A172 (cell line): ENCODE results near the gene ZDHHC21. TPM values are rescaled to one million over a fixed set of nuclear protein-coding genes. Genes with fewer than 3 reads are reported as not detected.
"Not testable (repeated sequence)": the region's sequence is repeated elsewhere in the genome, so short reads cannot be mapped to it uniquely, and the experiment has no call there.

ENCODE experiments used
- DNase-seq: peaks from one replicate; pipeline ENCODE4 v3.0.0-alpha.2; 2015; ENCODE audit warnings: low spot score
- total RNA-seq: library from RNA; depleted of rRNA; stranded (reverse); fragments of >200 nt; shearing (Covaris generic); gene quantifications from 2 replicates; pipeline ENCODE4 v1.2.3, GENCODE V29; 2014

ZDHHC21 gene
- total RNA-seq, 1 experiment from 2014 or later = 11.1 TPM

- DNase-seq = not testable (repeated sequence)
These were observed 10.6 kb downstream of the ZDHHC21 start for GRCh38 chr9:14682616-14683015.

GRCh38 chr9:14678776-14679175, 14.5 kb downstream of the ZDHHC21 start:
- DNase-seq = no peak

DNA sequence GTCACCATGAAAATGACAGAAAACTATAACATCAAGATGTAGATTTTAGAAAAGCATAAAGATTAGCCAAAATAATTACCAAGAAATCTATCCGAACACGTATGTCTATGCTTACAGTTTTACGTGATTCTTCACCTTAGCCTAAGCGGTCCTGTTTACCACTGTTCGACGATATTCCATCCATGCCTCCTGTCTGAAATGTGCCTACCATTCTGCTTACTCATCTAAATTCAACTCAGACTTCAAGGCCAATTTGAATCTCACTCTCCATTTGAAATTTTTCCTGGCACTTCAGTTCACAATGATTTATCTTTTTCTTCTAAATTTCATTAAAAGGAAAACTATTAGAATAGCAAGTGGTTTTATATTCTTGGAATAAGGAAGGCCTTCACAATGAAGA, 15.4 kb downstream of the ZDHHC21 start:
- DNase-seq = no peak

- no peak for DNase-seq
These were observed 15.8 kb downstream of the ZDHHC21 start for GRCh38 chr9:14677396-14677795.

GRCh38 chr9:14674630-14675029, 18.6 kb downstream of the ZDHHC21 start:
- no peak for DNase-seq

DNA sequence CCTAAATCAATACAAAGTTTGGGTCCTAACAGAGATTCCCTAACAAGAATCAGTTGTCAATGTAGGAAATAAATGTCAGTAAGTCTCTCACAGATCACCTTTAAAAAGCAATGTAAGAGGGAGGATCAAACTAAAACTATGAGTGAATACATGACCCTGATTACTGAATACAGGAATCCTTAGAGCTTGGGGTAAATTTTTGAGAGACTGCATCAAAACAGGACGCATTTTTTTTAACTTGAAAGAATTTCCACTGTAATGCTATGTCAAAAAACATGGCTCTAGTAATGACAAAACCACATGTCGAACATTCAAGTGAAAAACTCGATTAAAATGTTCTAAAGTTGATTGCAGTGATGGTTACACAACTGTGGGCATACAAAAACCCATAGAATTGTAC, 21.9 kb downstream of the ZDHHC21 start:
- DNase-seq = no peak

DNA sequence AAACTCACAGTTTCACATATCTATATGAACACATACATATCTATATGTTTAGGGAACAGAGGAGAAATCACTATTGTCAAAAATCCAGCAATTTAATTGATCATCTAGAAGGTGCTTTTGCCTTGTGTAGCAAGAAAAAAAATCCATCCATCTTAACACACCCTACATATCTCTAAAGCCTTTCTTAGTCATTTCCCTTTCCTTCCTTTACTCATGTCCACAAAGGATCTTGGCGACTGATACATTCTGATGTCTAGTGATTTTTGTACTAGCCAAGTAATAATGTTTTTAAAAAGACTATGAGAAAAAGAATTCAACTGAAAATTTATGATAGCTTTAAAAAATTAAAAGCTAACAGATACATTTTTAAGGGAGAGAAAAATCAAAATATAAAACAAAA, 22.5 kb downstream of the ZDHHC21 start:
- DNase-seq = peak; percentile 19

DNA sequence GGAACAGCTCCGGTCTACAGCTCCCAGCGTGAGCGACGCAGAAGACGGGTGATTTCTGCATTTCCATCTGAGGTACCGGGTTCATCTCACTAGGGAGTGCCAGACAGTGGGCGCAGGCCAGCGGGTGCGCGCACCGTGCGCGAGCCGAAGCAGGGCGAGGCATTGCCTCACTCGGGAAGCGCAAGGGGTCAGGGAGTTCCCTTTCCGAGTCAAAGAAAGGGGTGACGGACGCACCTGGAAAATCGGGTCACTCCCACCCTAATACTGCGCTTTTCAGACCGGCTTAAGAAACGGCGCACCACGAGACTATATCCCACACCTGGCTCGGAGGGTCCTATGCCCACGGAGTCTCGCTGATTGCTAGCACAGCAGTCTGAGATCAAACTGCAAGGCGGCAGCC, 29.2 kb downstream of the ZDHHC21 start:
- DNase-seq = not testable (repeated sequence)

DNA sequence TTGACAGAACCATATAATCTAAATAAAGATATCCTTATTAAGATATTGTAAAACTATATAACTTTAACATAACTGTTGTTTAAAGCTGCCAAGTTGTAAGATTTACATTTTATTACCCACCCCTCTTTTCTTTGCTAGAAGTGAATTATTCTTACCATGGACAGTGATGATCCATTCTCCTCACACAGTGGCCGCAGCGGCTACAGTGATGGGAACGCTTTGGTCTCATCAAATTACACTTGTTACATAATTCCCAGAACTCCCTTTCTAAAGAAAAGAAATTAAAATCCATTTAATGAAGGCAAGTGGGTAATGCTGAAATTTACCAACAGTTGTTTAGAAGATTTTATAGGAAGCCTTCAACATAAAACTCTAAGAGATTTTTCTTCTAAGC, 31.2 kb downstream of the ZDHHC21 start:
- DNase-seq = no peak

DNA sequence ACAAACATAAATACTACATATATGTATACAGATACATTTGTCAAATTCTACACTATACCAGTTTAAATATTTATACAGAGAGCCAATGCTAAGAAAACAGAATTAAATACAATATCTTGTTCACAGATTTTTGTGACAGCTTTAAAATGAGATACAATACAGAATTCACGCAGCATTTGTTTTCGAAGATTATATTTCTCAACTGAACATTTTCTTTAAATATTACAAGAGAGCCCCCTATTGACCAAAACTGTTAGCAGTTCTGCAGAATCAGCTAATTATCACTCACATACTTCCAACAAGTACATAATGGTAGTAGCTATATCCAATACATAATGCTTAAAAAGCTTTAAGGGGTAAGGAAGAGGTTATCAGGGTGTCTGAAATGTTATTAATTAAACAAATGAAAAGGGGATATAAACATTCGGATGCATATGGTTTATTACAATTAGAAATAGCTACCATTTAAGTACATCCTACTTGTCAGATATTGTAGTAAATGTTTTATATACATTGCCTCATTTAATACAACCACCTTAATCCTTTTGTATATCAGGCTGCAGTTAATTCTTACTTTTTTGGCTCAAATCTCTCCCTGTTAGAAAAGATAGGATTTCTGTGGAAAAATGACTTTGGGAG, 31.7 kb downstream of the ZDHHC21 start:
- peak; percentile 10 for DNase-seq

DNA sequence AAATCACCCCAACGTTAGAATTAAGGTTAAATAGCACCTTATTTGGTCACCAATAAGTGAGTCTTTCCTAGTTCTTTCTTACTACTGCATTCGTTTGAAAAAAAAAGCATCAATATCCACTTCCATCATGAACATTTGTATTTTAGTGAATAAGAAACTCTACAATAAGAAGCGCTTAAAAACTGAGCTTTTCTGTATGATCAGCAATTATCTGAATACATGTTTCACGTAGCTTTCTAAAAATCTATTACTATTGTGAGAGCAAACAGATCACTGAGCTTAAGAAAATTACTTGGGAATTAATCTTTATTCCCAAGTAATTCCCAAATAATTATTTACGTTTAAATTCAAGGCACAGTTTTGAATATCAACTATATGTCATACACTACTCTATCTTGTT, 32.5 kb downstream of the ZDHHC21 start:
- DNase-seq = no peak

GRCh38 chr9:14654932-14655331, 38.3 kb downstream of the ZDHHC21 start:
- peak; percentile 13 for DNase-seq

GRCh38 chr9:14653511-14653910, 39.7 kb downstream of the ZDHHC21 start:
- DNase-seq = no peak

DNA sequence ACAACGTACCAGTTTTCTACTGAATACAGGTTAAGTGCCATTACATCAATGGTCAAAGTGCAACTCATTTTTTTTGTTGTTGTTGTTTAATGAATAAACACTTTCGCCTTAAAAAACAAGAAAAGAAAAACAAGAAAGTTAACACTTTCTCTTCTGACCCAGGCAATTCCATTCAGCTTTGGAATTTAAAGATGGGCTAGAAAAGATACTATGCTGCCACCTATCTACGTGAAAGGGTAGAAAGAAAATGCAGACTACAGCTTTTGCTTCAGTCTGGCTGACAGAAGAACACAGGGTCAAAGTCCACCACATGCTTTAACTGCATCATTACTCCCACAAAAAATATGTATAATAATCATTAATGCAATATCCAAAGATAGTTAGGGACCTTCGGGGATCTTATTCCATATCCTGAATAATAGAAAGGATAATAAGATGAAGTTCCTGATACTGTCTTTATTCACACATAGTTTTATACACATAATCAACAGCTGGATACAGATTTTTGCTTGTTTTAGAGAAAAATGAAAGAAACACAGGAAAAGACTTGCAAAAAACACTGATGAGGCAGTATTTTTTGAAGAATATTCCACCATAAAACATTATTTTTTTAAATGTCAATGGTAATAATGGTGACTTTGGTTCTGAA, 40.4 kb downstream of the ZDHHC21 start:
- DNase-seq = peak; percentile 4

GRCh38 chr9:14650596-14650995, 42.6 kb downstream of the ZDHHC21 start:
- no peak for DNase-seq

GRCh38 chr9:14645648-14646047, 47.6 kb downstream of the ZDHHC21 start:
- no peak for DNase-seq

DNA sequence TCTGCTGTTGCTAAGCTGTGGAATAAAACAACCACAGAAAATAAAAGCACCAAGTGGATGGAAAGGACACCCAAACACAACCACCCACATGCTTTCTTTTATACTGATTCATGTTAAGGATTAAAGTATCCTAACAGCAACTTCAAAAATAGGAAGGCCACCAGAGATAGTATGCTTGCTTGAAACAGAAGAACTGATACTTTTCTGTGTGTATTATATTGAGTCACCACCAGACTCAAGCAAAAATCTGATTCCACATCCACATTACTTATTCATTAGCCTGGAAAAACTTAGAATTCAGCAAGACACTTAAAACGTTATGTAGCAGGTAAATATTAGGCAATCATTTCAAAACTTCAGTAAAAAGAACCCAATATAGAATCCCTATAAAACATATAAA, 52.3 kb downstream of the ZDHHC21 start:
- DNase-seq = no peak

DNA sequence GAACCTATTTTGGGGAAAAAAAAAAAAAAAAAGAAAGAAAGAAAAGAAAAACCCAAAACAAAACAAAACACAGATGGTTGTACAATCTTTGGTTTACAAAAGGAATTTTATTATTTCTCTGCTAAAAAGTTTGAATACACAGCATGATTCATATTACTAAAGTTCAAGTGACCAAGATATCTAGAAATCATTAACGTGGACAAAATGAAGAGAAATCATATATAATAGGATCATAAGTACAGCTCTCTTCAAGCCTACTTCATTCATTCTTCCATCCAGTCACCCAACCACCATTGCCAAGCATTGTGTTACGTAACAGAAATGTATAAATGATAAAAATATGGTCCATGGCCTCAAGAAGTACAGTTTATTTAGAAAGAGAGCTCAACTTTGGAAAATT, 52.9 kb downstream of the ZDHHC21 start:
- DNase-seq = no peak

DNA sequence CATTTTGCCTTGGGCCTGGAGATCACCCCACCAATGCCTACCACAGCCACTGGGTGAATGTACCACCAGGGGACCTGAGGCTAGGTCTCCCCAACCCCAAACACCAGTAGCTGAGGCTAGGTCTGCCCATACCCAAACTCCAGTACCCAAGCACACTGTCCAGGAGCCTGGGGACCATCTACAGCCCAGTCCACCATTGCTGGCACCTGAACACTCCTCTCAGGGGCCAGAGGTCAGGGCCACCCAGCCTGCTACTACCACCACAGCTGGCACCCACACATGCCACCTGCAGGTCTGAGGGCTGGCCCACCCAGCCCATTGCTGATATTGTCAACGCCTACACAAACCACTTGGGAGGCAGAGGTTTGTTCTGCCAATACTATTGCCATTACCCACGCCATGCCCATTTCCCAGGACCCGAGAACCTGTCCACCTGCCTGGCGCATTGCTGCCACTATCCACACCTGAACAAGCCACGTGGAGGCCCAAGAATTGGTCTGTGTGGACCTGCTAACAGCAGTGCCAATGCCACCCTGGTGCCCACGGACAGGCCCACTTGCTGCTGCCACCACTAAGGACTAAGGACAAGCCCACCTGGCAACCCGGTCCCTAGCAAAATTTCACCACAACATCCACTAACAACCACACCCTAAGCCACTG, 59.2 kb downstream of the ZDHHC21 start:
- DNase-seq = no peak

DNA sequence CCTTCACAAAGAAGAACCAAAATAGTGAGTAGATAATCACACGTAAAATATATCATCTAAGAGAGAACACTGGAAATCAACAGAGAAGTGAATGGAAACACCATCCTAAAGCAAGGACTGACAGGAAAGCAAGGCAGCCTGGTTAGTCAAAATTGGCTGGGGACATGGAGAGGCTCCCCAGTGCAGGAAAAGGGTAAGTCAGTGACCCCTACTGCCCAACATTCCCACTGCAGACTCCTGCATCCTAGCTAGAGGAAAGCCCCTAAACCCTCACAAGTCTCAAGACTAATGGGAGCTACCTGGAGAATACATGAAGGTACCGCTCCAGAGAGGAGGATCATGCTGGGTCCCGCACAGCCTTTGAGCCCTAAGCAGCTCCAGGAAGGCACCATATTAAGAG, 60.1 kb downstream of the ZDHHC21 start:
- DNase-seq = no peak

- DNase-seq = no peak
These were observed 65.7 kb downstream of the ZDHHC21 start for GRCh38 chr9:14627513-14627912.

DNA sequence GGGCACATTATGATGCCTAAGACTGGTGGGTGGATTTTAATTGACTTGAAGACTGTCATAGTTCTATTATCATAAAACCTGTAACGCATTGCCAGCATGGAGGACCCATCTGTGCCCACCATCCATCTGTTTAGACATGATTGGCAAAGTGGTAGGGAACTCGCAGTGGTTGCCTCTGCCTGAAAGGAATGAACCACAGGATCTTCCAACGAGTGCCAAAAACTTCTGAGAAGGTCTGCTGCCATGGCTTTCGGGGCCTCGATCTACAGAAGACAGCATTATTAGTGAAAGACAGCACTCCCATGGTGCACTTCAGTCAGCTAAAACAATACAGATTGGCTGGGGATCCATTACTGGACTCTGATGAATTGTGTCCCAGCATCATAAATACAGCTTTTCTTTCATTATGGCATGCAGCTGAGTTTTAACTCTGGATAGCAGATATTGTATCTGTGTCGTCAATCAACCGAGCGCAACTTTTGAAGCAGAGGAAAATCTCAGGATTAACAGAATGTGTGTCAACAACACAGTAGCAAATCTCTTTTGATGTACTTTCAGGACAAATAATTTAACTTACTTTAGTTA, 74.3 kb downstream of the ZDHHC21 start:
- DNase-seq = no peak
